Fibroblast of lung (primary cell): ENCODE measurements around the gene TMEM239. TPM values are rescaled to one million over a fixed set of nuclear protein-coding genes. Genes with fewer than 3 reads are reported as not detected.

Experiments
- DNase-seq, 2 donors: peaks; one replicate each; pipeline versions ENCODE4 v3.0.0 to v3.0.0-alpha.2; 2010; ENCODE audit warnings: low read depth in 2 of 2
- H2AFZ ChIP-seq: 2 replicates; pipeline ENCODE4 v1.5.1; 2012; ENCODE audit warnings: low read length, control low read depth, inconsistent platforms
- H3K27ac ChIP-seq: 2 replicates; pipeline ENCODE4 v1.5.1; 2011; ENCODE audit warnings: low read length, control low read depth; ENCODE audit not compliant: insufficient read depth
- H3K27me3 ChIP-seq: 2 replicates; pipeline ENCODE4 v1.5.1; 2011; ENCODE audit warnings: mild to moderate bottlenecking, low read length; ENCODE audit not compliant: control insufficient read depth, insufficient read depth
- H3K36me3 ChIP-seq: 2 replicates; pipeline ENCODE4 v1.5.1; 2011; ENCODE audit warnings: low read length; ENCODE audit not compliant: control insufficient read depth, insufficient read depth
- H3K4me1 ChIP-seq: 2 replicates; pipeline ENCODE4 v1.5.1; 2011; ENCODE audit warnings: low read length; ENCODE audit not compliant: control insufficient read depth, insufficient read depth; ENCODE audit errors: extremely low read depth
- H3K4me2 ChIP-seq: 2 replicates; pipeline ENCODE4 v1.5.1; 2011; ENCODE audit warnings: low read length, control low read depth; ENCODE audit not compliant: insufficient read depth; ENCODE audit errors: extremely low read depth
- H3K4me3 ChIP-seq, 4 experiments: fragments of 200-600 bp in 1 of 4; sonication (generic) in 1 of 4; replicated peaks in 1 of 4; 2 replicates each; pipeline ENCODE4 v1.5.1; 2011 to 2016; ENCODE audit warnings: low read length in 4 of 4, low read depth in 3 of 4, mild to moderate bottlenecking in 3 of 4, control low read depth in 2 of 4, inconsistent platforms in 1 of 4, mixed read lengths in 1 of 4; ENCODE audit not compliant: insufficient read depth in 1 of 4; ENCODE audit errors: control extremely low read depth in 1 of 4
- H3K79me2 ChIP-seq: 2 replicates; pipeline ENCODE4 v1.5.1; 2012; ENCODE audit warnings: mild to moderate bottlenecking, low read length, inconsistent platforms; ENCODE audit not compliant: control insufficient read depth, insufficient read depth
- H3K9ac ChIP-seq: 2 replicates; pipeline ENCODE4 v1.5.1; 2011; ENCODE audit warnings: mild to moderate bottlenecking, low read length, control low read depth; ENCODE audit not compliant: insufficient read depth
- H3K9me3 ChIP-seq: 2 replicates; pipeline ENCODE4 v1.5.1; 2012; ENCODE audit warnings: low read depth, low read length; ENCODE audit not compliant: control insufficient read depth, insufficient read depth
- H4K20me1 ChIP-seq: 2 replicates; pipeline ENCODE4 v1.5.1; 2011; ENCODE audit warnings: low read length; ENCODE audit not compliant: control insufficient read depth, insufficient read depth; ENCODE audit errors: extremely low read depth
- EZH2 ChIP-seq: IDR thresholded peaks from 2 replicates; pipeline ENCODE4 v1.5.1; 2012; ENCODE audit warnings: low read length, control low read depth, mild to moderate bottlenecking; ENCODE audit errors: missing control alignments
- polyA plus RNA-seq, 2 donors: library from polyadenylated mRNA; depleted of rRNA in 1 of 2; stranded (reverse) in 1 of 2; unstranded in 1 of 2; fragments of >200 nt; gene quantifications; 2 replicates each; pipeline ENCODE4 v1.2.1, GENCODE V29; 2011 to 2012; ENCODE audit warnings: missing spikeins in 1 of 2
- total RNA-seq: library from RNA; depleted of rRNA; stranded (reverse); fragments of >200 nt; gene quantifications from 2 replicates; pipeline ENCODE4 v1.2.1, GENCODE V29; 2014
- TF ChIP-seq, protein P1 (sequence below), 2 donors: IDR thresholded peaks in 1 of 2; conservative IDR thresholded peaks in 1 of 2; 1 replicate in 1 of 2; 2 replicates in 1 of 2; pipeline ENCODE4 v1.5.1; 2011 to 2012; ENCODE audit warnings: low read length in 2 of 2, control low read depth in 1 of 2, inconsistent platforms in 1 of 2, low read depth in 1 of 2, mild to moderate bottlenecking in 1 of 2

Gene TMEM239
- total and polyA plus RNA-seq, 2 donors (not counting 1 experiment from before 2014, with no cell fraction given) = 0.03 TPM; not detected in 1

DNA sequence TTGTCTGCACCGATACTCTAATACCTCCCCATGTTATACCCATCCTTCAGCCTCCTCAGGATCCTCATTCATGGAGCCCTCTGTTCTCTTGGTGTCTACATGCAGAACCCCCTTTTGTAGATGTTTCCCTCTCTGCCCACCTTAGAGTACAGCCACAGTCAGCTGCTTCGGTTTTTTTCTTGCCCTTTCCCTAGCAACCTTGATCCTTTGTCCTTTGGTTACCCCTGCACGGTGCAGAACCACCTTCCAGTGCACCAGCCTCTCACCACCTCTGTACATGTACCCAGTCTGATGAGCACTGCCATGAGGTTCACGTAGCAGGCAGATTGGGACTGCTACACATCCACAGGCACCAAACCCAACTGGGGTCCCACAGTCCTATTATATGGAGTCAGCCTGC is 31.6 kb downstream of the TMEM239 start:
- Histone ChIP-seq H4K20me1 (no peaks in the 10 kb centered on the region), H3K9me3 (no peaks in the 10 kb centered on the region), H3K79me2 (no peaks in the 10 kb centered on the region), H3K36me3 (peaks cover 4% of the 10 kb centered on the region), H3K9ac (no peak overlapping the region), H3K27ac (no peak overlapping the region), H3K4me2 (no peak overlapping the region), H3K27me3 (no peaks in the 10 kb centered on the region), H3K4me3 (no peak overlapping the region), H3K4me1 (no peaks in the 10 kb centered on the region), H2AFZ (no peak overlapping the region)
- TF ChIP-seq, protein P1, sequence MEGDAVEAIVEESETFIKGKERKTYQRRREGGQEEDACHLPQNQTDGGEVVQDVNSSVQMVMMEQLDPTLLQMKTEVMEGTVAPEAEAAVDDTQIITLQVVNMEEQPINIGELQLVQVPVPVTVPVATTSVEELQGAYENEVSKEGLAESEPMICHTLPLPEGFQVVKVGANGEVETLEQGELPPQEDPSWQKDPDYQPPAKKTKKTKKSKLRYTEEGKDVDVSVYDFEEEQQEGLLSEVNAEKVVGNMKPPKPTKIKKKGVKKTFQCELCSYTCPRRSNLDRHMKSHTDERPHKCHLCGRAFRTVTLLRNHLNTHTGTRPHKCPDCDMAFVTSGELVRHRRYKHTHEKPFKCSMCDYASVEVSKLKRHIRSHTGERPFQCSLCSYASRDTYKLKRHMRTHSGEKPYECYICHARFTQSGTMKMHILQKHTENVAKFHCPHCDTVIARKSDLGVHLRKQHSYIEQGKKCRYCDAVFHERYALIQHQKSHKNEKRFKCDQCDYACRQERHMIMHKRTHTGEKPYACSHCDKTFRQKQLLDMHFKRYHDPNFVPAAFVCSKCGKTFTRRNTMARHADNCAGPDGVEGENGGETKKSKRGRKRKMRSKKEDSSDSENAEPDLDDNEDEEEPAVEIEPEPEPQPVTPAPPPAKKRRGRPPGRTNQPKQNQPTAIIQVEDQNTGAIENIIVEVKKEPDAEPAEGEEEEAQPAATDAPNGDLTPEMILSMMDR (conservative IDR thresholded peaks at IDR 0.05 in 1 of 2, IDR thresholded peaks at IDR 0.05 in 1 of 2; ENCODE audit: low read depth in 1 of 2, low read length in 2 of 2) = no peak
- TF ChIP-seq EZH2 = no peak
- DNase-seq = no peak

DNA sequence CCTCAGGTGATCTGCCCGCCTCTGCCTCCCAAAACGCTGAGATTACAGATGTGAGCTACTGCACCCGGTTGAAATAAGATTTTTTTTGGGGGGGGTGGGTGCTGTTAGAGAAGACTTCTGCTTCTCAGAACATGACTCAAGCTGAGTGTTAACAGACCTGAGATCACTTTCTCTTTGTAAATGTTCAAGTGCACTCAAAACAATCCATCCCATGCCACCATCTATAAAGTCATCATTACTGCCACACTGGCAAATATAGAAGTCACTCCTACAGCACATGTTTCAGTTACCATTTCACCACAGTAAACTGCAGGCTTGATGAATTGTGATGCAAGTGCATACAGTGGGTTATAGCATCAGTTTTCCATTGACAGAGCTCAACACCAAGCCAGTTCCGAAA is 33.4 kb downstream of the TMEM239 start:
- H3K4me1 ChIP-seq = no peaks in the 10 kb centered on the region
- H4K20me1 ChIP-seq = no peaks in the 10 kb centered on the region
- no peak overlapping the region for H2AFZ ChIP-seq
- H3K4me2 ChIP-seq = no peak overlapping the region
- DNase-seq = no peak
- no peaks in the 10 kb centered on the region for H3K79me2 ChIP-seq
- TF ChIP-seq, protein P1 (conservative IDR thresholded peaks at IDR 0.05 in 1 of 2, IDR thresholded peaks at IDR 0.05 in 1 of 2; ENCODE audit: low read depth in 1 of 2, low read length in 2 of 2) = no peak
- TF ChIP-seq EZH2 = no peak
- no peak overlapping the region for H3K4me3 ChIP-seq
- peaks cover 4% of the 10 kb centered on the region for H3K36me3 ChIP-seq
- H3K27me3 ChIP-seq = no peaks in the 10 kb centered on the region
- no peak overlapping the region for H3K9ac ChIP-seq
- H3K27ac ChIP-seq = no peak overlapping the region
- H3K9me3 ChIP-seq = no peaks in the 10 kb centered on the region

DNA sequence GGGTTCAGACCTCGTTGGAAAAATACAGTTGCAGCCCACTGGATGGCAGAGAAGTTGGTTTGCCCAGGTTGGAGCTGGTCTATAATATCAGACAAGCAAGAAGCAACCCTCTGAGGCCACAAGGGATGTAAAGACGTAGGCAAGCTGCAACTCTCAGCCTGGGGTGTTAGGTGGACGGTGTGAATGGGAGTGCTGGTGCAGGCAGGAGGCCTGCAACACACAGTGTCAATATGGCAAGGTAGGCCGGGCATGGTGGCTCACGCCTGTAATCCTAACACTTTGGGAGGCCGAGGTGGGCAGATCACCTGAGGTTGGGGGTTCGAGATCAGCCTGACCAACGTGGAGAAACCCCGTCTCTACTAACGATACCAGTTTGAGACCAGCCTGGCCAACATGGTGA is 34.9 kb downstream of the TMEM239 start:
- TF ChIP-seq EZH2 = no peak
- TF ChIP-seq, protein P1 (conservative IDR thresholded peaks at IDR 0.05 in 1 of 2, IDR thresholded peaks at IDR 0.05 in 1 of 2; ENCODE audit: low read depth in 1 of 2, low read length in 2 of 2) = no peak
- no peak for DNase-seq
- H3K79me2 ChIP-seq = no peaks in the 10 kb centered on the region
- H3K27ac ChIP-seq = no peak overlapping the region
- H3K4me1 ChIP-seq = no peaks in the 10 kb centered on the region
- H2AFZ ChIP-seq = no peak overlapping the region
- H3K36me3 ChIP-seq = peaks cover 4% of the 10 kb centered on the region
- no peak overlapping the region for H3K9ac ChIP-seq
- H3K4me3 ChIP-seq = no peak overlapping the region
- no peaks in the 10 kb centered on the region for H4K20me1 ChIP-seq
- no peak overlapping the region for H3K4me2 ChIP-seq
- no peaks in the 10 kb centered on the region for H3K9me3 ChIP-seq
- no peaks in the 10 kb centered on the region for H3K27me3 ChIP-seq
